HG02852 (cell line): ENCODE measurements around the gene ZNF628.

Source experiments
- ATAC-seq: cut with Tn5 transposase; IDR thresholded peaks from one replicate; pipeline ENCODE4 v1.9.1; 2021; ENCODE audit warnings: mild to moderate bottlenecking, moderate library complexity; ENCODE audit not compliant: unreplicated experiment

Gene ZNF628

GRCh38 chr19:55483706-55484592, 7.5 kb downstream of the ZNF628 start:
- no peak for ATAC-seq

GRCh38 chr19:55484593-55485438, 8.4 kb downstream of the ZNF628 start, which contains the start of gene NAT14:
Gene NAT14 (plus strand): TSS chr19:55485188. CDS start chr19:55485709, 521 bp downstream.
- no peak for ATAC-seq

- ATAC-seq = no peak
Observed at GRCh38 chr19:55485439-55486011, 9.1 kb downstream of the ZNF628 start.

GRCh38 chr19:55486043-55486970, 9.9 kb downstream of the ZNF628 start:
- no peak for ATAC-seq

GRCh38 chr19:55486971-55487923, 10.8 kb downstream of the ZNF628 start:
- ATAC-seq = no peak

- no peak for ATAC-seq
Observed at GRCh38 chr19:55487924-55488687, 11.7 kb downstream of the ZNF628 start, which contains the start of gene SSC5D. Gene SSC5D (plus strand): TSS chr19:55488436. CDS start chr19:55488590, 154 bp downstream.

- ATAC-seq = no peak
Observed at GRCh38 chr19:55488986-55489710, 12.7 kb downstream of the ZNF628 start.

GRCh38 chr19:55489711-55490477, 13.5 kb downstream of the ZNF628 start:
- ATAC-seq = no peak

GRCh38 chr19:55490478-55491432, 14.3 kb downstream of the ZNF628 start:
- no peak for ATAC-seq

- no peak for ATAC-seq
Observed at GRCh38 chr19:55491546-55492360, 15.3 kb downstream of the ZNF628 start.

- ATAC-seq = no peak
Observed at GRCh38 chr19:55492362-55492944, 16.0 kb downstream of the ZNF628 start.

- no peak for ATAC-seq
Observed at GRCh38 chr19:55493052-55493644, 16.7 kb downstream of the ZNF628 start.

- ATAC-seq = no peak
Observed at GRCh38 chr19:55493645-55494171, 17.3 kb downstream of the ZNF628 start.
